Measurements from ENCODE around the gene GP5.

Gene GP5

GRCh38 chr3:194399166-194399565, at the start of gene GP5:
GP5 (minus strand) TSS chr3:194399266; CDS start chr3:194398282, 984 bp downstream.
- in situ Hi-C loops (cut with MboI; ENCODE audit: low sequenced_read_pairs), result no loop called here

- in situ Hi-C loops (cut with MboI; ENCODE audit: low sequenced_read_pairs), result no loop called here
These were observed 48.6 kb upstream of the GP5 start for GRCh38 chr3:194447657-194448056.

- in situ Hi-C loops (cut with MboI; ENCODE audit: low sequenced_read_pairs), result no loop called here
These were observed 48.1 kb upstream of the GP5 start for GRCh38 chr3:194447161-194447560.

- in situ Hi-C loops (cut with MboI; ENCODE audit: low sequenced_read_pairs), result no loop called here
These were observed 47.7 kb upstream of the GP5 start for GRCh38 chr3:194446754-194447153.

GRCh38 chr3:194446172-194446571, 47.1 kb upstream of the GP5 start:
- in situ Hi-C loops (cut with MboI; ENCODE audit: low sequenced_read_pairs), result no loop called here

GRCh38 chr3:194443901-194444300, 44.8 kb upstream of the GP5 start:
- in situ Hi-C loops (cut with MboI; ENCODE audit: low sequenced_read_pairs), result no loop called here

GRCh38 chr3:194440756-194441155, 41.7 kb upstream of the GP5 start:
- in situ Hi-C loops (cut with MboI; ENCODE audit: low sequenced_read_pairs), result no loop called here

- in situ Hi-C loops (cut with MboI; ENCODE audit: low sequenced_read_pairs), result no loop called here
These were observed 41.0 kb upstream of the GP5 start for GRCh38 chr3:194439881-194440550.

GRCh38 chr3:194434503-194434902, 35.4 kb upstream of the GP5 start:
- in situ Hi-C loops (cut with MboI; ENCODE audit: low sequenced_read_pairs), result no loop called here

- in situ Hi-C loops (cut with MboI; ENCODE audit: low sequenced_read_pairs), result no loop called here
These were observed 32.5 kb upstream of the GP5 start for GRCh38 chr3:194431554-194431953.

GRCh38 chr3:194425399-194425798, 26.3 kb upstream of the GP5 start:
- in situ Hi-C loops (cut with MboI; ENCODE audit: low sequenced_read_pairs), result no loop called here

GRCh38 chr3:194424953-194425352, 25.9 kb upstream of the GP5 start:
- in situ Hi-C loops (cut with MboI; ENCODE audit: low sequenced_read_pairs), result no loop called here

- in situ Hi-C loops (cut with MboI; ENCODE audit: low sequenced_read_pairs), result no loop called here
These were observed 25.3 kb upstream of the GP5 start for GRCh38 chr3:194424373-194424772.

- in situ Hi-C loops (cut with MboI; ENCODE audit: low sequenced_read_pairs), result no loop called here
These were observed 24.3 kb upstream of the GP5 start for GRCh38 chr3:194423317-194423716.

- in situ Hi-C loops (cut with MboI; ENCODE audit: low sequenced_read_pairs), result no loop called here
These were observed 23.1 kb upstream of the GP5 start for GRCh38 chr3:194422188-194422587.

- in situ Hi-C loops (cut with MboI; ENCODE audit: low sequenced_read_pairs), result no loop called here
These were observed 19.6 kb upstream of the GP5 start for GRCh38 chr3:194418671-194419070.

- in situ Hi-C loops (cut with MboI; ENCODE audit: low sequenced_read_pairs), result no loop called here
These were observed 8.4 kb upstream of the GP5 start for GRCh38 chr3:194407423-194407822.

GRCh38 chr3:194405766-194406165, 6.7 kb upstream of the GP5 start:
- in situ Hi-C loops (cut with MboI; ENCODE audit: low sequenced_read_pairs), result no loop called here

- in situ Hi-C loops (cut with MboI; ENCODE audit: low sequenced_read_pairs), result no loop called here
These were observed 5.5 kb upstream of the GP5 start for GRCh38 chr3:194404365-194405140.

GRCh38 chr3:194401868-194402329, 2.8 kb upstream of the GP5 start:
- in situ Hi-C loops (cut with MboI; ENCODE audit: low sequenced_read_pairs), result no loop called here

GRCh38 chr3:194401346-194401745, 2.3 kb upstream of the GP5 start:
- in situ Hi-C loops (cut with MboI; ENCODE audit: low sequenced_read_pairs), result no loop called here

- in situ Hi-C loops (cut with MboI; ENCODE audit: low sequenced_read_pairs), result no loop called here
These were observed 877 bp upstream of the GP5 start for GRCh38 chr3:194399874-194400411.
